GM18511 (cell line): ENCODE measurements around the gene RNU5B-1.

Experiments used
- ATAC-seq: cut with Tn5 transposase; IDR thresholded peaks from one replicate; pipeline ENCODE4 v1.9.1; 2021; ENCODE audit warnings: mild to moderate bottlenecking, moderate library complexity; ENCODE audit not compliant: unreplicated experiment

Gene RNU5B-1

GRCh38 chr15:65287520-65287855 lies 17.0 kb upstream of the RNU5B-1 start:
- ATAC-seq = no peak

GRCh38 chr15:65289261-65289854 lies 15.1 kb upstream of the RNU5B-1 start:
- ATAC-seq = no peak

- ATAC-seq = no peak
Observed at GRCh38 chr15:65290228-65290627, 14.2 kb upstream of the RNU5B-1 start.

- no peak for ATAC-seq
Observed at GRCh38 chr15:65292938-65293518, 11.4 kb upstream of the RNU5B-1 start.

GRCh38 chr15:65298731-65299130 lies 5.7 kb upstream of the RNU5B-1 start:
- no peak for ATAC-seq

- no peak for ATAC-seq
Observed at GRCh38 chr15:65300924-65301441, 3.5 kb upstream of the RNU5B-1 start.

- ATAC-seq = no peak
Observed at GRCh38 chr15:65302061-65302460, 2.4 kb upstream of the RNU5B-1 start.

- peak; percentile 1 for ATAC-seq
Observed at GRCh38 chr15:65303687-65304380, 643 bp upstream of the RNU5B-1 start.

GRCh38 chr15:65305150-65305758 lies 777 bp downstream of the RNU5B-1 start:
- no peak for ATAC-seq

GRCh38 chr15:65305776-65306175 lies 1.3 kb downstream of the RNU5B-1 start:
- no peak for ATAC-seq

GRCh38 chr15:65306551-65306950 lies 2.1 kb downstream of the RNU5B-1 start:
- no peak for ATAC-seq

- no peak for ATAC-seq
Observed at GRCh38 chr15:65307978-65308377, 3.5 kb downstream of the RNU5B-1 start.

GRCh38 chr15:65309882-65310418 lies 5.5 kb downstream of the RNU5B-1 start:
- no peak for ATAC-seq

- no peak for ATAC-seq
Observed at GRCh38 chr15:65310431-65311137, 6.1 kb downstream of the RNU5B-1 start.

GRCh38 chr15:65311760-65312159 lies 7.3 kb downstream of the RNU5B-1 start:
- no peak for ATAC-seq

GRCh38 chr15:65312400-65312916 lies 8.0 kb downstream of the RNU5B-1 start:
- ATAC-seq = no peak

GRCh38 chr15:65318870-65319356 lies 14.4 kb downstream of the RNU5B-1 start:
- no peak for ATAC-seq

GRCh38 chr15:65323071-65323511 lies 18.6 kb downstream of the RNU5B-1 start:
- ATAC-seq = no peak

GRCh38 chr15:65326117-65326526 lies 21.6 kb downstream of the RNU5B-1 start:
- ATAC-seq = no peak

- ATAC-seq = no peak
Observed at GRCh38 chr15:65326818-65327217, 22.3 kb downstream of the RNU5B-1 start.
